ENCODE results near the gene SHB. TPM values are rescaled to one million over a fixed set of nuclear protein-coding genes. Genes with fewer than 3 reads are reported as not detected.

SHB gene
- total RNA-seq, 1 experiment from 2014 or later = 23.8 TPM

DNA sequence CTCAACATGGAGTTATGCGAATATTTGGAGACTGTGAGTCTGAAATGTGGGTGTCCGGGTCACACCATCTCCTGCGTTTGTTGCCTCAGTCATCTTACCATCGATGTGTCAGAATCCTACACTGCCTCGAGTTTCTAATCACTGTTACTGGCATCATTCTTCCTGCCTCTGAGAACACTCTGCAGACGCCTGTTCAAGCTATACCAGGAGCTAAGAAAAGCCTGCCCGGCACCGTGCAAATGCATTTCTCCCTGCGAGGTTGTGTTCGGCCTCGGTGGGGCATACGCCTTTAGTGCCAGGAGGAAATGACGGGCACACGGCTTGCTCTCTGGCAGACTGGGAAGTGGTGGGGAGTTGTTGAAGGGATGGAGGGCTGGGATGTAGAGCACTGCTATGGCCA is 133.9 kb downstream of the SHB start:
- no TSS peak for BruUV-seq (replicated peaks)
- Histone ChIP-seq H3K36me3 (ENCODE audit: low read depth) (no peaks in the 10 kb centered on the region), H4K20me1 (ENCODE audit: insufficient read depth) (no peaks in the 10 kb centered on the region; the same call in 1 of the 2 replicates), H3F3A (ENCODE audit: insufficient read depth, low read depth) (peaks cover 28% of the 10 kb centered on the region; the same call in 1 of the 2 replicates), H3K27me3 (ENCODE audit: insufficient read depth, low read depth) (no peaks in the 10 kb centered on the region), H3K4me1 (replicated peaks; ENCODE audit: insufficient read depth) (peaks cover 30% of the 10 kb centered on the region), H3K4me3 (no peak overlapping the region), H2AFZ (no peak overlapping the region), H3K27ac (no peak overlapping the region), H3K4me2 (no peak overlapping the region), H3K9me2 (ENCODE audit: insufficient read depth) (no peaks in the 10 kb centered on the region), H3K79me2 (ENCODE audit: low read depth) (peaks cover 45% of the 10 kb centered on the region), H3K9me3 (ENCODE audit: insufficient read depth, low read depth) (no peaks in the 10 kb centered on the region)
- TF ChIP-seq EZH2 (IDR thresholded peaks at IDR 0.05; ENCODE audit: low read depth) = no peak
- TF ChIP-seq, protein P1, sequence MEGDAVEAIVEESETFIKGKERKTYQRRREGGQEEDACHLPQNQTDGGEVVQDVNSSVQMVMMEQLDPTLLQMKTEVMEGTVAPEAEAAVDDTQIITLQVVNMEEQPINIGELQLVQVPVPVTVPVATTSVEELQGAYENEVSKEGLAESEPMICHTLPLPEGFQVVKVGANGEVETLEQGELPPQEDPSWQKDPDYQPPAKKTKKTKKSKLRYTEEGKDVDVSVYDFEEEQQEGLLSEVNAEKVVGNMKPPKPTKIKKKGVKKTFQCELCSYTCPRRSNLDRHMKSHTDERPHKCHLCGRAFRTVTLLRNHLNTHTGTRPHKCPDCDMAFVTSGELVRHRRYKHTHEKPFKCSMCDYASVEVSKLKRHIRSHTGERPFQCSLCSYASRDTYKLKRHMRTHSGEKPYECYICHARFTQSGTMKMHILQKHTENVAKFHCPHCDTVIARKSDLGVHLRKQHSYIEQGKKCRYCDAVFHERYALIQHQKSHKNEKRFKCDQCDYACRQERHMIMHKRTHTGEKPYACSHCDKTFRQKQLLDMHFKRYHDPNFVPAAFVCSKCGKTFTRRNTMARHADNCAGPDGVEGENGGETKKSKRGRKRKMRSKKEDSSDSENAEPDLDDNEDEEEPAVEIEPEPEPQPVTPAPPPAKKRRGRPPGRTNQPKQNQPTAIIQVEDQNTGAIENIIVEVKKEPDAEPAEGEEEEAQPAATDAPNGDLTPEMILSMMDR (conservative IDR thresholded peaks at IDR 0.05) = no peak
- DNase-seq = no peak
- intact Hi-C loops (cut with micrococcal nuclease; ENCODE audit: unreplicated experiment) = loop anchor here (5.0 kb wide), 1 partner anchor 623 kb away; no protein-coding TSS in a partner anchor
- POLR2A ChIA-PET (ENCODE audit: unreplicated experiment) = no interaction called here
- CTCF ChIA-PET = no interaction called here

DNA sequence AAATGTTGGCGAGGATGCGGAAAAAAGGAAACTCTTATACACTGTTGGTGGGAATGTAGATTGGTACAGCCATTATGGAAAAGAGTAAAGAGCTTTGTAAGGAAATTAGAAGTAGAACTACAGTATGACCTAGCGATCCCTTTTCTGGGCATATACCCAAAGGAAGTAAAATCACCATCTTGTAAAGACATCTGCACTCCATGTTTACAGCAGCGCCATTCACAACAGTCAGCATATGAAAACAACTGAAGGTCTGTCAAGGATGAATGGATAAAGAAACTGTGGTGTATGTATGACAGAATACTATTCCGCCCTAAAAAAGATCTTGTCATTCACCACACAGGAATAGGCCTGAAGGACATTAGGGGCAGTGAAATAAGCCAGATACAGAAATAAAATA is 137.4 kb downstream of the SHB start:
- CTCF ChIA-PET = no interaction called here
- H3K9me3 ChIP-seq (ENCODE audit: insufficient read depth, low read depth) = no peaks in the 10 kb centered on the region

DNA sequence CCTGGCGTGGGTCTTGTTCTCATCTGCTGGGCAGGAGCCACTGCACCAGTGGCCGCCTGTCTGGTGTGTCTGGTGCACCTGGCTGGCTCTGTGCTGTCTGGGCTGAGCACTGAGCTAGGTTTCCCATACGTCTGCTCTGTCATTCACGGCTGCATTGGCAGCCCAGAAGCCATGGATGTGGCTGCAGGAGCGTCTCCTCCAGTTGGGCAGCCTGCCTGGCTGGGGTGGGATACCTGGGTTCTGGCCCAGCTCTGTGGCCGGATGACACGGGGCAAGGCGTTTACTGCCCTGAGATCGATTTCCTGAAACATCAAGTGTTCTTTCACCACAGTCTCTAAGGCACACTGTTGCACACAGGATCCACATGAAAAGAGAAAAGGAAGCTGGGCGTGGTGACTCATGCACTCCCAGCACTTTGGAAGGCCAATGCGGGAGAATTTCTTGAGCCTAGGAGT is 139.6 kb downstream of the SHB start:
- Histone ChIP-seq H3K9me2 (ENCODE audit: insufficient read depth) (no peaks in the 10 kb centered on the region), H3K27ac (no peak overlapping the region), H4K20me1 (ENCODE audit: insufficient read depth) (peaks cover 13% of the 10 kb centered on the region), H2AFZ (no peak overlapping the region), H3K27me3 (ENCODE audit: insufficient read depth, low read depth) (no peaks in the 10 kb centered on the region), H3K36me3 (ENCODE audit: low read depth) (no peaks in the 10 kb centered on the region), H3K4me3 (no peak overlapping the region), H3K9me3 (ENCODE audit: insufficient read depth, low read depth) (no peaks in the 10 kb centered on the region), H3K4me1 (replicated peaks; ENCODE audit: insufficient read depth) (no peaks in the 10 kb centered on the region), H3K4me2 (no peak overlapping the region), H3K79me2 (ENCODE audit: low read depth) (peaks cover 20% of the 10 kb centered on the region; the same call in 1 of the 2 replicates), H3F3A (ENCODE audit: insufficient read depth, low read depth) (peaks cover 6% of the 10 kb centered on the region; the same call in 1 of the 2 replicates)
- no TSS peak for BruUV-seq (replicated peaks)
- ChIA-PET CTCF (no interaction called here), POLR2A (ENCODE audit: unreplicated experiment) (no interaction called here)
- intact Hi-C loops (cut with micrococcal nuclease; ENCODE audit: unreplicated experiment) = no loop called here
- TF ChIP-seq EZH2 (IDR thresholded peaks at IDR 0.05; ENCODE audit: low read depth) = no peak
- TF ChIP-seq, protein P1 (conservative IDR thresholded peaks at IDR 0.05) = no peak
- no peak for DNase-seq

More for the DNA sequence above, 137.4 kb downstream of the SHB start:
- Histone ChIP-seq H4K20me1 (ENCODE audit: insufficient read depth) (peaks cover 7% of the 10 kb centered on the region), H2AFZ (no peak overlapping the region), H3K79me2 (ENCODE audit: low read depth) (peaks cover 34% of the 10 kb centered on the region), H3K4me3 (no peak overlapping the region), H3K4me1 (replicated peaks; ENCODE audit: insufficient read depth) (peaks cover 1% of the 10 kb centered on the region; the same call in 1 of the 2 replicates), H3K27ac (no peak overlapping the region), H3K27me3 (ENCODE audit: insufficient read depth, low read depth) (no peaks in the 10 kb centered on the region), H3K4me2 (no peak overlapping the region), H3K9me2 (ENCODE audit: insufficient read depth) (no peaks in the 10 kb centered on the region), H3K36me3 (ENCODE audit: low read depth) (no peaks in the 10 kb centered on the region), H3F3A (ENCODE audit: insufficient read depth, low read depth) (peaks cover 15% of the 10 kb centered on the region; the same call in 1 of the 2 replicates)
- DNase-seq = no peak
- intact Hi-C loops (cut with micrococcal nuclease; ENCODE audit: unreplicated experiment) = no loop called here
- BruUV-seq (replicated peaks) = no TSS peak
- POLR2A ChIA-PET (ENCODE audit: unreplicated experiment) = no interaction called here
- TF ChIP-seq EZH2 (IDR thresholded peaks at IDR 0.05; ENCODE audit: low read depth) = no peak
- TF ChIP-seq, protein P1 (conservative IDR thresholded peaks at IDR 0.05) = no peak
